H1 (cell line): Measurements from ENCODE around the gene AP2A2. TPM values are rescaled to one million over a fixed set of nuclear protein-coding genes. Genes with fewer than 3 reads are reported as not detected.

ENCODE experiments used
- BCL11A ChIP-seq, 2 experiments: IDR thresholded peaks; one replicate each; pipeline ENCODE4 v1.6.1; 2011; ENCODE audit warnings: low read depth in 2 of 2, low read length in 2 of 2, mild to moderate bottlenecking in 2 of 2
- CBX8 ChIP-seq: fragments of 300-800, 300-1000 bp; sonication (generic); IDR thresholded peaks from 2 replicates; pipeline ENCODE4 v1.7.1; 2016; ENCODE audit warnings: low read depth, low read length, borderline replicate concordance
- KDM4A ChIP-seq: IDR thresholded peaks from one replicate; pipeline ENCODE4 v1.7.1; 2012; ENCODE audit warnings: low read depth, mild to moderate bottlenecking, moderate library complexity, low read length, inconsistent platforms; ENCODE audit not compliant: severe bottlenecking
- RFX5 ChIP-seq: IDR thresholded peaks from 2 replicates; pipeline ENCODE4 v1.6.1; 2011; ENCODE audit warnings: low read depth, low read length, improper control_type of control experiment, borderline replicate concordance
- SAP30 ChIP-seq: fragments of 300-600 bp; sonication (generic); IDR thresholded peaks from 2 replicates; pipeline ENCODE4 v1.7.1; 2012; ENCODE audit warnings: low read length, moderate library complexity, mild to moderate bottlenecking, inconsistent platforms; ENCODE audit not compliant: insufficient read depth, insufficient replicate concordance
- SIRT6 ChIP-seq: IDR thresholded peaks from one replicate; pipeline ENCODE4 v1.7.1; 2012; ENCODE audit warnings: low read length, inconsistent platforms
- SIX5 ChIP-seq: IDR thresholded peaks from 2 replicates; pipeline ENCODE4 v1.6.1; 2011; ENCODE audit warnings: mild to moderate bottlenecking, low read depth, low read length
- polyA plus RNA-seq, 7 experiments: library from polyadenylated mRNA; depleted of rRNA in 3 of 7; stranded (reverse) in 5 of 7; unstranded in 2 of 7; fragments of >200 nt in 5 of 7; fragments of 200-250 nt in 2 of 7; gene quantifications; 1 replicate in 5 of 7; 2 replicates in 1 of 7; 4 replicates in 1 of 7; pipeline versions ENCODE4 v1.2.1 to v1.2.3, GENCODE V29; 2011 to 2013; ENCODE audit warnings: missing spikeins in 2 of 7, mixed read lengths in 2 of 7
- total RNA-seq: library from RNA; stranded (reverse); fragmentation: NEBNext Ultra II Directional; extraction: Animal tissue kit (Norgen Biotek cat#: 25700); gene quantifications from 2 replicates; pipeline ENCODE4 v1.2.1, GENCODE V29; 2021

Gene AP2A2
- total and polyA plus RNA-seq, 2 of the 8 experiments (the other 6 are each of a cell fraction or from before 2014, with no cell fraction given) = 50.0 to 65.0 TPM

- TF ChIP-seq RFX5 (no peak), KDM4A (no peak), SIX5 (no peak), SIRT6 (no peak), CBX8 (no peak), BCL11A (IDR thresholded peaks at IDR 0.05; ENCODE audit: low read depth in 2 of 2, low read length in 2 of 2) (no peak), SAP30 (no peak)
Observed at GRCh38 chr11:1000357-1001278, 74.9 kb downstream of the AP2A2 start (continued).
